GM23338 (cell line): ENCODE results near the gene MAPK6.
"Not testable (repeated sequence)": the region's sequence is repeated elsewhere in the genome, so short reads cannot be mapped to it uniquely, and the experiment has no call there.

Experiments
- CREB1 ChIP-seq: fragments of 250-450 bp; sonication (Bioruptor Pico); IDR thresholded peaks from 2 replicates; pipeline ENCODE4 v1.5.0; 2020; ENCODE audit warnings: low read depth, mild to moderate bottlenecking, moderate library complexity
- CTCF ChIP-seq, 2 experiments: fragments of 200-600 bp in 1 of 2; sonication (generic) in 1 of 2; conservative IDR thresholded peaks; 2 replicates each; pipeline versions ENCODE4 v1.5.1 to v1.6.1; 2016 to 2017; ENCODE audit warnings: antibody characterized with exemption in 2 of 2, low read depth in 2 of 2, mild to moderate bottlenecking in 2 of 2, moderate library complexity in 1 of 2
- ETS1 ChIP-seq: IDR thresholded peaks from 2 replicates; pipeline ENCODE4 v1.6.1; 2016; ENCODE audit warnings: antibody characterized with exemption
- EZH2 ChIP-seq: fragments of 200-600 bp; sonication (generic); IDR thresholded peaks from one replicate; pipeline ENCODE4 v1.8.0; 2017; ENCODE audit warnings: antibody characterized with exemption, mild to moderate bottlenecking, low read depth; ENCODE audit not compliant: unreplicated experiment
- EZH2phosphoT487 ChIP-seq: fragments of 200-600 bp; sonication (generic); IDR thresholded peaks from one replicate; pipeline ENCODE4 v1.8.1; 2018; ENCODE audit warnings: antibody characterized with exemption; ENCODE audit not compliant: unreplicated experiment
- JUNB ChIP-seq: IDR thresholded peaks from one replicate; pipeline ENCODE4 v1.6.1; 2016; ENCODE audit warnings: antibody characterized with exemption; ENCODE audit not compliant: unreplicated experiment
- POLR2AphosphoS5 ChIP-seq: IDR thresholded peaks from 2 replicates; pipeline ENCODE4 v1.6.1; 2016; ENCODE audit warnings: antibody characterized with exemption, low read depth
- REST ChIP-seq: IDR thresholded peaks from one replicate; pipeline ENCODE4 v1.6.1; 2018; ENCODE audit warnings: antibody characterized with exemption; ENCODE audit not compliant: unreplicated experiment

- TF ChIP-seq POLR2AphosphoS5; EZH2; REST; JUNB; EZH2phosphoT487; CREB1 (CRISPR knock-in tag); ETS1: not testable (repeated sequence)
- peak in 1 of 2 experiments; percentile 26; a peak in 1 of 4 replicates for TF ChIP-seq CTCF (conservative IDR thresholded peaks at IDR 0.05; ENCODE audit: low read depth in 2 of 2)
Measured at GRCh38 chr15:52045795-52046298, 26.8 kb downstream of the MAPK6 start.
